AG04449 (cell line): ENCODE results near the gene TMEM50A.
A peak's percentile ranks its signal among the peaks of the same experiment; 100 is the strongest.
"Not testable (repeated sequence)": the region's sequence is repeated elsewhere in the genome, so short reads cannot be mapped to it uniquely, and the experiment has no call there.

ENCODE experiments used
- CTCF ChIA-PET: fragments of 350-600 bp; formaldehyde crosslinking; extraction: SDS; loops from one replicate; lab custom pipeline; 2021; ENCODE audit warnings: antibody characterized with exemption; lab: Yijun Ruan, JAX
- POLR2A ChIA-PET: fragments of 400-600, 350-600 bp; formaldehyde crosslinking; extraction: SDS; loops from one replicate; lab custom pipeline; 2020; ENCODE audit warnings: antibody characterized with exemption, inconsistent platforms; lab: Yijun Ruan, JAX
- DNase-seq: peaks from one replicate; pipeline ENCODE4 v3.0.0-alpha.2; 2010; ENCODE audit warnings: low read depth, low spot score
- H3K4me3 ChIP-seq: 2 replicates; pipeline ENCODE4 v1.5.1; 2011; ENCODE audit warnings: low read depth, mild to moderate bottlenecking, control low read depth, low read length
- TF ChIP-seq, protein P1 (sequence below): IDR thresholded peaks from one replicate; pipeline ENCODE4 v1.5.1; 2011; ENCODE audit warnings: mild to moderate bottlenecking, moderate library complexity, low read length, control low read depth, inconsistent platforms; ENCODE audit not compliant: insufficient read depth; ENCODE audit errors: missing control alignments

Gene TMEM50A

DNA sequence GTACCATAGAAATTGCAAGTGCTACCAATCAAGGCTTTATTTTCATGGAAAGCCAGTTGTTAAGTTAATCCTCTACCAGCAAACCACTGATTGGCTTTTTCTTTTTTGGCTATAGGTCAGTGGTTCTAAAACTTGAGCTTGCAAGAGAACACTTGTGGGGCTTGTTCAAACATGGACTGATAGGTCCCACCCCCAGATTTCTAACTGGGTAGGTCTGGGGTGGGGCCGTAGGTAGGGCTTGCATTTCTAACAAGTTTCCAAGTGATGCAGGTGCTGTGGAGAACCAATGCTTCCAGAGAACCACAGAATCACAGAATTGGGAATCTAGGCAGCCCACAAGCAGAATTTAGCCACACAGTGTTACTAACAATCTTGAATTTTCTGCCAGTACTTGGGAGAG is 45.7 kb downstream of the TMEM50A start:
- H3K4me3 ChIP-seq, DNase-seq, CTCF ChIA-PET, POLR2A ChIA-PET: not testable (repeated sequence)

DNA sequence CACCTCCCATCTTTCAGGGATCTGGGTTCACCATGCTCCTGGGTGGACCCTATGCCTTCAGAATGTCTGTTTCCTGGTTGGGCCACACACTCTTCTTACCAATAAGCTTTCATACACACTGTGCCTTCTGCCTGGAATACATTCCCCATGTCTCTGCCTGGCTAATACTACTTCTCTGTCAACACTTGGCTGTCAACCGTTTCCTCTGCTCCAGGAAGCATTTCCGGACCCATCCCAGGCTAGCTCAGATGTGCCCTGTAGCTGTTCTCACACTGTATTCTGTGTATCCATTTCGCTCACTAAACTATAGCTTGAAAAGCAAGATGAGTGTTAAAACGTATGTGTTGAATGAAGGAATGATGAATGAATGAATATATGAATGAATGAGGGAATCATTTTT is 49.0 kb downstream of the TMEM50A start:
- H3K4me3 ChIP-seq, DNase-seq, POLR2A ChIA-PET: not testable (repeated sequence)
- CTCF ChIA-PET = interaction anchor here (1.2 kb wide), 1 partner anchor 10 kb away, joined by 3 read pairs; no protein-coding TSS in a partner anchor

DNA sequence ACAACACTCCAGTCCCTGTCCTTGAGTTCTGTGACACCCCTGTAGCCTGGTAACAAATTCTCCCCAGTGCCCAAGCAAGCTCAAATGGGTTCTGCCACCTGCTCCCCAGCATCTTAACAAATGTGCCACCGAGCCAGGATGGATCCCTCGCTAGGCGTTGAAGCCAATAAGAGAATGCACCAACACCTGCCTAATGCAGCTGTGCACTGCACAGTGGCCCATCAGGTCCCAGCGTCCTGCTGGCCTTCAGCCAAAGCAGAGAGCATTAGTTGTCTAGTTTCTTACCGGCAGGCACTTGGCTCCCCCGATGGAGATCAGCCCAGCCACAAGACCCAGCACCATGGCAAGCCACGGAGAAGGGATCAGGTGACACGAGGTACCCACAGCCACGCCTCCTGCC is 50.6 kb downstream of the TMEM50A start:
- CTCF ChIA-PET, DNase-seq, H3K4me3 ChIP-seq, POLR2A ChIA-PET: not testable (repeated sequence)

DNA sequence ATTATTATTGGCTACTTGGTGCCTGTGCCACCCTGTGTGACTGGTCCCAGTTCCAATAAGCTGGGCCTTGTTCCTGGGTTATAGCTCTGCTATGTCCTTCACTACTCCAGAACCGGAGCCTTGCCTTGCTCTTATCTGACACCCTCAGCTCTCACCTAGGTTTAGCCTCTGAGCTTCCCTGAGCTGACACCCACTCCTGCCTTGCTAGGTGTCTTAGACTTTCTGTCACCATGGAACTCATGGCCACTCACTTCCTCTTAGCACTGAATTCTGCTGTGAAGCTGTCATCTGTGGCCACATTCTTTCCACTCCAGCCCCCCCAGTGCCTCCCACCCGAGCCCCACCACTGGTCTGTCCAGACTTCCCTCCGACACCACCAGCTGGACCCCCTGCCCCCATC is 51.6 kb downstream of the TMEM50A start:
- DNase-seq, POLR2A ChIA-PET, CTCF ChIA-PET, H3K4me3 ChIP-seq: not testable (repeated sequence)

DNA sequence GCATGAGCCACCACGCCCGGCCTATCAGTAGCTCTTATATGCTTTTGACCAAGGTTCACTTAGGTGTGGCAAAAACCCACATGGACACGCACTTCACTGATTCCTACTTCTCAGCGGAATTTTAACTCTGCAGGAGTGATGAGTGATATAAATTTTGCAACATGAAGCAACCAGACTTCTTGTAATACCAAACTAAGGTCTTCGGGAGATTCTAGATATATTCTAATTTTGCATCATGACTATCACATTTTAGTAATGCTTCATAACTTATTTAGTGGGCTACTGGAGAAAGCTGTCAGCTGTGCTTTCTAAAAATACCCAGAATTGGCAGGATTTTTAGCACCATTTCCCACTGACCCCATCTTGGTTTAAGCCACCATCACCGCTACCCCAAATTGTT is 54.7 kb downstream of the TMEM50A start:
- POLR2A ChIA-PET = no interaction called here
- H3K4me3 ChIP-seq = no peak overlapping the region
- CTCF ChIA-PET = no interaction called here
- DNase-seq = no peak
- TF ChIP-seq, protein P1, sequence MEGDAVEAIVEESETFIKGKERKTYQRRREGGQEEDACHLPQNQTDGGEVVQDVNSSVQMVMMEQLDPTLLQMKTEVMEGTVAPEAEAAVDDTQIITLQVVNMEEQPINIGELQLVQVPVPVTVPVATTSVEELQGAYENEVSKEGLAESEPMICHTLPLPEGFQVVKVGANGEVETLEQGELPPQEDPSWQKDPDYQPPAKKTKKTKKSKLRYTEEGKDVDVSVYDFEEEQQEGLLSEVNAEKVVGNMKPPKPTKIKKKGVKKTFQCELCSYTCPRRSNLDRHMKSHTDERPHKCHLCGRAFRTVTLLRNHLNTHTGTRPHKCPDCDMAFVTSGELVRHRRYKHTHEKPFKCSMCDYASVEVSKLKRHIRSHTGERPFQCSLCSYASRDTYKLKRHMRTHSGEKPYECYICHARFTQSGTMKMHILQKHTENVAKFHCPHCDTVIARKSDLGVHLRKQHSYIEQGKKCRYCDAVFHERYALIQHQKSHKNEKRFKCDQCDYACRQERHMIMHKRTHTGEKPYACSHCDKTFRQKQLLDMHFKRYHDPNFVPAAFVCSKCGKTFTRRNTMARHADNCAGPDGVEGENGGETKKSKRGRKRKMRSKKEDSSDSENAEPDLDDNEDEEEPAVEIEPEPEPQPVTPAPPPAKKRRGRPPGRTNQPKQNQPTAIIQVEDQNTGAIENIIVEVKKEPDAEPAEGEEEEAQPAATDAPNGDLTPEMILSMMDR = no peak

DNA sequence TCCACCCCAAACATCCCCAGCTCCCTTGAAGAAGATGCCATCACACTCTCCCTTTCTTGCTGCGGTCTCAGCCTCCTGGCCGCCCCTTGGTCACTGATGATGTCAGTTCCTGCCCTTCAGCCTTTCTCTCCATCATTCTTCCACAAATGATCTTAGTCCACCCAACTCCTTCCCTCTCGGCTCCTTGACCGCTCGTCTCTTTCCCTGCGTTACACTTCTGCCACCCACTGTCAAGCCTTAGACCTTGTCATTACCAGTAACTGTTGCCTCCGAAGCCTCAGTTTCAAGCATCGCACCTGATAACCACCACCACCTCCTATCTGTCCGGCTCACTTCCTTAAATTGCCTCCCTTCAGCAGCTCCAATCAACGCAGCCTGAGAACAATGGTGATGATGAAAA is 59.4 kb downstream of the TMEM50A start:
- POLR2A ChIA-PET = not testable (repeated sequence)
- CTCF ChIA-PET = interaction anchor here (0.6 kb wide), 1 partner anchor 11 kb away, joined by 3 read pairs; no protein-coding TSS in a partner anchor

DNA sequence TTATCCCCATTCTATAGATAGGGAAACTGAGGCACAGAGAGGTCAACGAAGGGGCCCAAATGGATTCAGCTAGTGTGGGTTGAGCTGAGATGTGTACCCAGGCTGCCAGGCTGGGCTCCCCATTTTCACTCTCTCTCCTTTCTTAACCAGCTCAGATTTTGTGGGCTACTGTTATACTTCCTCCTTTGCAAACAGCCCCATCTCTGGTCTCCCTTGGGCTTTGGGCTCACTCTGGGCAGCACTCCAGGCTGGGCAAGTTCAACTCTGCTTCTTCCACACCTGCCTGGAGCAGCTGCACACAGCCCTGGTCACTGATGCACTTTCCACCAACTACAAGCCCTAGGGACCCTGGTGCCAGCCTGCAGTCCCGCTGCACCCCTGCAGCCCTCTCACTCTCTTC is 59.9 kb downstream of the TMEM50A start:
- H3K4me3 ChIP-seq, POLR2A ChIA-PET, DNase-seq, CTCF ChIA-PET: not testable (repeated sequence)

More for the DNA sequence above, 59.4 kb downstream of the TMEM50A start:
- not testable (repeated sequence) for DNase-seq, H3K4me3 ChIP-seq

DNA sequence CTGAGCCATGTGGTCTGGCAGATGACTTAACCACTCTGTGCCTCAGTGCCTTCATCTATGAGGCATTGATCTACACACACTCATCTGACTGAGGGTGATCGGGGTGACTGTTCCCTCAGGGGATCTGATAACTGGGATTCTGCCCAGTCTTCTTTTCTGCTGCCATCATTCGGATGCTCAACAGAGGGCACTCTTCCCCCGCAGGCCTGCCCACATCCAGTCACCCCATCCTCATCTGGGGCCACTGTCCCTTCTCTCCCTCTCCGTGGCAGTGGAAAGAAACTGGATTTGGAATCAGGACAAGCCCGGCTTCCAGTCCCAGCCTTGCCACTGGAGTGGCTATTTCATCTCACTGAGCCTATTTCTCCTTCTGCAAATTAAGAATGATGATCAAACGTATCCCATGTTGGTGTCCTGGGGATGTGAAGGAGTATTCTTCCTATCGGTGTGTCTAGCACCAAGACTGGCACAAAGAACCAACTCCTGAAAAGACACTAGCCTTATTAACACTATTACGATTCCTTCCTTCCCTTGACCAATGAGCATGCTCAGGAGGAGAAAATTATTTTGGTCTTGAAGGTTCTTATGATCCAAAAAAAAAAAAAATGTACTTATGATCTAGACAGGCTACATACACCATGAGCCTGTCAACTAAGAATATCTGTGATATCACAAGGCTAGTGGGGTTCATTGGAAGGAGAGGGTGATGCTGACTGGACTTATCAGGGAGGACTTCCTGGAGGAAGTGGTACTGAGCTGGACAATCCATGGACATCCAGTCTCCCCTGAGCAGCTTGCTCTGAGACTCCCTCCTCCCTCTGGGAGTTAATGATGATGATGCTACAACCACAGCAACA is 65.0 kb downstream of the TMEM50A start:
- TF ChIP-seq, protein P1 = peak; percentile 27
- H3K4me3 ChIP-seq, DNase-seq, POLR2A ChIA-PET: not testable (repeated sequence)
- CTCF ChIA-PET = interaction anchor here (0.6 to 1.2 kb wide), 4 partner anchors 24 to 120 kb away, joined by 3 to 5 read pairs (median 3); no protein-coding TSS in a partner anchor

DNA sequence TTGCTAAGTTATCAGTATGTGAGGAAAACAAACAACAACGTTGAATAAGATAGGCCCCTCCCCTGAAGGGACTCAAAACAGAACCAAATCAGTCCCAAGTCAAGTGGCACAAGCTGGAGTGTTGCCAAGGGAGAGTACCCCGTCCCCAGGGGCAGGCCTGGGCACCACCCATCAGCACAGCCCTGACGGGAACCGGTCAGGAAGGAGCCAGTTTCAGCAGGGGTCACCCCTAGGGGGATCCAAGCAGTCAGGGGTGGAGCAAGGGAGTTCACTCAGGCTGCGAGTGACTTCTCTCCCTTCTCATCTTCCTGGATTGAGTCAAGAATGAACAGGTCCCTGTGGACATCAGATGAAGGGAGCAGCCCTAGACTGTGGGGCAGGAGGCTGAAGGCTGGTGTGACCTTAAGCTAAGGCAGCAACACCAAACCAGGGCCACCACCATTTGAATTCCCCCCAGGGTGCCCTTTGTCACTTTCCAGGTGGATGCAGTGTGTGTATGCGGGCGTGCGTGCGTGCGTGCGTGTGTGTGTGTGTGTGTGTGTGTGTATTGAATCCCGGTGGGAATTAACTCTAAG is 67.7 kb downstream of the TMEM50A start:
- CTCF ChIA-PET, POLR2A ChIA-PET, H3K4me3 ChIP-seq, DNase-seq: not testable (repeated sequence)

DNA sequence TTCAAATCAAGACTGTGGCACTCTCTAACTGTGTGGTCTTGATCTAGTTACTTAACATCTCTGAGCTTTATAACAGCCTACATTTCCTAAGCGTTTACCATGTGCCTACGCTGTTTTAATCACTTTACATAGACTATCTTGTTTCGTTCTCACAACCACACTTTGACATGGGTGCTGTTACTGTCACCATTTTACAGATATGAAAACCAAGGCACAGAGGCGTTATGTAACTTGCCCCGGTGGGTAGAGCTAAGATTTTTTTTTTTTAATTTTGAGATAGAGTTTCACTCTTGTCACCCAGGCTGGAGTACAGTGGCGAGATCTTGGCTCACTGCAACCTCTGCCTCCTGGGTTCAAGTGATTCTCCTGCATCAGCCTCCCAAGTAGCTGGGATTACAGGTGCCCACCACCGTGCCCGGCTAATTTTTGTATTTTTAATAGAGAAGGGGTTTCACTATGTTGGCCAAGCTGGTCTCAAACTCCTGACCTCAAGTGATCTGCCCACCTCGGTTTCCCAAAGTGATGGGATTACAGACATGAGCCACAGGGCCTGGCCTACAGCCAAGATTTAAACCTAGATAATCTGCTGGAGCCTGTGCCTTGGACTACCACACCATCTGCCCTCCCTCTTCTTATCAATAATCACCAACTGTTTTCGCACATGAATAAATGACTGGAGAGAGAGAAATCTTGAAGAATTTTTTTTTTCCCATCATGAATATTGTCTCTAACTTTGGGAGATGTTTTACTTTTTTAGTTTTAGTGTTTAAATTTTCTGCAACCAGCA is 71.7 kb downstream of the TMEM50A start:
- POLR2A ChIA-PET, CTCF ChIA-PET, DNase-seq, H3K4me3 ChIP-seq: not testable (repeated sequence)
